H9 (cell line): ENCODE results near the gene KRT77. TPM values are rescaled to one million over a fixed set of nuclear protein-coding genes. Genes with fewer than 3 reads are reported as not detected.

Experiments used
- DNase-seq: peaks from one replicate; pipeline ENCODE4 v3.0.0-alpha.2; 2017
- H2AFZ ChIP-seq: one replicate; pipeline ENCODE4 v1.6.1; 2013; ENCODE audit warnings: mild to moderate bottlenecking, low read length, control low read depth, moderate library complexity
- H2AK5ac ChIP-seq: 2 replicates; pipeline ENCODE4 v1.6.1; 2013; ENCODE audit warnings: low read length, control low read depth, mixed read lengths; ENCODE audit not compliant: insufficient read length
- H2BK120ac ChIP-seq: one replicate; pipeline ENCODE4 v1.6.1; 2013; ENCODE audit warnings: low read depth, mild to moderate bottlenecking, low read length, control low read depth, inconsistent platforms; ENCODE audit not compliant: poor library complexity, severe bottlenecking
- H2BK12ac ChIP-seq: 2 replicates; pipeline ENCODE4 v1.6.1; 2013; ENCODE audit warnings: low read length, control low read depth, mixed read lengths, low read depth; ENCODE audit not compliant: insufficient read length
- H2BK15ac ChIP-seq: 2 replicates; pipeline ENCODE4 v1.6.1; 2013; ENCODE audit warnings: low read depth, low read length, control low read depth
- H2BK20ac ChIP-seq: one replicate; pipeline ENCODE4 v1.6.1; 2013; ENCODE audit warnings: low read depth, mild to moderate bottlenecking, low read length, control low read depth, inconsistent platforms; ENCODE audit not compliant: poor library complexity, severe bottlenecking
- H2BK5ac ChIP-seq: 2 replicates; pipeline ENCODE4 v1.6.1; 2013; ENCODE audit warnings: low read length, control low read depth, mixed read lengths; ENCODE audit not compliant: insufficient read length
- H3K14ac ChIP-seq: 2 replicates; pipeline ENCODE4 v1.6.1; 2013; ENCODE audit warnings: low read length, control low read depth; ENCODE audit not compliant: insufficient read depth
- H3K18ac ChIP-seq: 2 replicates; pipeline ENCODE4 v1.6.1; 2013; ENCODE audit warnings: low read depth, mild to moderate bottlenecking, mixed read lengths, low read length, control low read depth; ENCODE audit not compliant: insufficient read length
- H3K23ac ChIP-seq: 2 replicates; pipeline ENCODE4 v1.6.1; 2013; ENCODE audit warnings: low read length, control low read depth, mixed read lengths, low read depth; ENCODE audit not compliant: insufficient read length
- H3K23me2 ChIP-seq: 2 replicates; pipeline ENCODE4 v1.6.1; 2013; ENCODE audit warnings: low read depth, mild to moderate bottlenecking, mixed read lengths, low read length, control low read depth; ENCODE audit not compliant: insufficient read length, poor library complexity, severe bottlenecking
- H3K27ac ChIP-seq: 2 replicates; pipeline ENCODE4 v1.5.1; 2013; ENCODE audit warnings: low read length, control low read depth, mixed read lengths, low read depth; ENCODE audit not compliant: insufficient read length
- H3K27me3 ChIP-seq: 2 replicates; pipeline ENCODE4 v1.6.1; 2013; ENCODE audit warnings: low read length, control low read depth, inconsistent platforms; ENCODE audit not compliant: insufficient read depth
- H3K4ac ChIP-seq: 2 replicates; pipeline ENCODE4 v1.6.1; 2013; ENCODE audit warnings: low read depth, mild to moderate bottlenecking, control low read depth, inconsistent platforms, low read length, moderate library complexity
- H3K4me1 ChIP-seq: 2 replicates; pipeline ENCODE4 v1.6.1; 2013; ENCODE audit warnings: low read length, control low read depth, inconsistent platforms; ENCODE audit not compliant: insufficient read depth
- H3K4me2 ChIP-seq: 2 replicates; pipeline ENCODE4 v1.6.1; 2013; ENCODE audit warnings: low read length, control low read depth, mixed read lengths; ENCODE audit not compliant: insufficient read length, insufficient read depth
- H3K56ac ChIP-seq: 2 replicates; pipeline ENCODE4 v1.6.1; 2013; ENCODE audit warnings: low read depth, mild to moderate bottlenecking, mixed read lengths, low read length, control low read depth; ENCODE audit not compliant: insufficient read length
- H3K79me1 ChIP-seq: 2 replicates; pipeline ENCODE4 v1.6.1; 2013; ENCODE audit warnings: low read depth, mild to moderate bottlenecking, moderate library complexity, low read length, control low read depth, inconsistent platforms; ENCODE audit not compliant: insufficient read depth, poor library complexity, severe bottlenecking
- H3K79me2 ChIP-seq: 2 replicates; pipeline ENCODE4 v1.6.1; 2013; ENCODE audit warnings: low read length, control low read depth, inconsistent platforms; ENCODE audit not compliant: insufficient read depth
- H3K9ac ChIP-seq: 2 replicates; pipeline ENCODE4 v1.6.1; 2013; ENCODE audit warnings: low read length, control low read depth, mixed read lengths; ENCODE audit not compliant: insufficient read length; ENCODE audit errors: extremely low read depth
- H3K9me3 ChIP-seq: one replicate; pipeline ENCODE4 v1.6.1; 2013; ENCODE audit warnings: low read depth, low read length, inconsistent platforms; ENCODE audit not compliant: control insufficient read depth
- H3T11ph ChIP-seq: one replicate; pipeline ENCODE4 v1.6.1; 2013; ENCODE audit warnings: mild to moderate bottlenecking, low read length, control low read depth, inconsistent platforms
- H4K20me1 ChIP-seq: one replicate; pipeline ENCODE4 v1.6.1; 2013; ENCODE audit not compliant: control insufficient read depth, insufficient read length, insufficient read depth
- H4K5ac ChIP-seq: 2 replicates; pipeline ENCODE4 v1.6.1; 2013; ENCODE audit warnings: low read depth, mild to moderate bottlenecking, mixed read lengths, low read length, control low read depth; ENCODE audit not compliant: insufficient read length
- H4K8ac ChIP-seq: replicated peaks from 2 replicates; pipeline ENCODE4 v1.6.1; 2013; ENCODE audit warnings: low read length, control low read depth, mixed read lengths, low read depth; ENCODE audit not compliant: insufficient read length
- H4K91ac ChIP-seq: 2 replicates; pipeline ENCODE4 v1.6.1; 2013; ENCODE audit warnings: low read depth, mild to moderate bottlenecking, moderate library complexity, mixed read lengths, low read length, control low read depth; ENCODE audit not compliant: insufficient read length
- H3K27ac Mint-ChIP-seq, 3 experiments: 2 replicates in 2 of 3; 3 replicates in 1 of 3; pipeline ENCODE4 v1.8.0; 2020 to 2021; ENCODE audit warnings: mixed read lengths in 3 of 3, mild to moderate bottlenecking in 1 of 3, moderate library complexity in 1 of 3
- H3K27me3 Mint-ChIP-seq: 2 replicates; pipeline ENCODE4 v1.8.0; 2021; ENCODE audit warnings: low read depth, mild to moderate bottlenecking, moderate library complexity, mixed read lengths
- H3K36me3 Mint-ChIP-seq, 3 experiments: 2 replicates in 2 of 3; 3 replicates in 1 of 3; pipeline ENCODE4 v1.8.0; 2020 to 2021; ENCODE audit warnings: low read depth in 3 of 3, mixed read lengths in 3 of 3; ENCODE audit not compliant: insufficient read depth in 1 of 3
- H3K4me1 Mint-ChIP-seq, 2 experiments: 2 replicates each; pipeline ENCODE4 v1.8.0; 2020; ENCODE audit warnings: mixed read lengths in 2 of 2
- H3K4me3 Mint-ChIP-seq, 2 experiments: 2 replicates in 1 of 2; 3 replicates in 1 of 2; pipeline ENCODE4 v1.8.0; 2020 to 2021; ENCODE audit warnings: mild to moderate bottlenecking in 2 of 2, mixed read lengths in 2 of 2, moderate library complexity in 1 of 2
- H3K9me3 Mint-ChIP-seq, 2 experiments: 2 replicates in 1 of 2; 3 replicates in 1 of 2; pipeline ENCODE4 v1.8.0; 2020; ENCODE audit warnings: mild to moderate bottlenecking in 2 of 2, mixed read lengths in 2 of 2, moderate library complexity in 1 of 2
- total RNA-seq: library from RNA; stranded (reverse); gene quantifications from 2 replicates; pipeline ENCODE4 v1.2.1, GENCODE V29; 2021
- TF ChIP-seq, protein P1 (sequence below): fragments of 200-600 bp; sonication (generic); conservative IDR thresholded peaks from 3 replicates; pipeline ENCODE4 v1.8.0; 2021; ENCODE audit warnings: antibody characterized with exemption, mild to moderate bottlenecking

The KRT77 gene
- total RNA-seq, 1 experiment from 2014 or later = not detected

- H3T11ph ChIP-seq = no peak overlapping the region
- H2BK120ac ChIP-seq = no peak overlapping the region
- no peak overlapping the region for H3K14ac ChIP-seq
- H3K18ac ChIP-seq = no peak overlapping the region
- H2BK20ac ChIP-seq = no peak overlapping the region
- no peak overlapping the region for H3K4ac ChIP-seq
- H3K36me3 Mint-ChIP-seq = no peaks in the 10 kb centered on the region
- H2BK12ac ChIP-seq = no peak overlapping the region
- TF ChIP-seq, protein P1, sequence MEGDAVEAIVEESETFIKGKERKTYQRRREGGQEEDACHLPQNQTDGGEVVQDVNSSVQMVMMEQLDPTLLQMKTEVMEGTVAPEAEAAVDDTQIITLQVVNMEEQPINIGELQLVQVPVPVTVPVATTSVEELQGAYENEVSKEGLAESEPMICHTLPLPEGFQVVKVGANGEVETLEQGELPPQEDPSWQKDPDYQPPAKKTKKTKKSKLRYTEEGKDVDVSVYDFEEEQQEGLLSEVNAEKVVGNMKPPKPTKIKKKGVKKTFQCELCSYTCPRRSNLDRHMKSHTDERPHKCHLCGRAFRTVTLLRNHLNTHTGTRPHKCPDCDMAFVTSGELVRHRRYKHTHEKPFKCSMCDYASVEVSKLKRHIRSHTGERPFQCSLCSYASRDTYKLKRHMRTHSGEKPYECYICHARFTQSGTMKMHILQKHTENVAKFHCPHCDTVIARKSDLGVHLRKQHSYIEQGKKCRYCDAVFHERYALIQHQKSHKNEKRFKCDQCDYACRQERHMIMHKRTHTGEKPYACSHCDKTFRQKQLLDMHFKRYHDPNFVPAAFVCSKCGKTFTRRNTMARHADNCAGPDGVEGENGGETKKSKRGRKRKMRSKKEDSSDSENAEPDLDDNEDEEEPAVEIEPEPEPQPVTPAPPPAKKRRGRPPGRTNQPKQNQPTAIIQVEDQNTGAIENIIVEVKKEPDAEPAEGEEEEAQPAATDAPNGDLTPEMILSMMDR = no peak
- no peak overlapping the region for H3K4me3 Mint-ChIP-seq
- H3K4me1 Mint-ChIP-seq = peaks cover 4% of the 10 kb centered on the region in 2 experiments; a peak in 3 of 4 replicates
- no peak overlapping the region for H4K8ac ChIP-seq
- H2BK15ac ChIP-seq = no peak overlapping the region
- H3K23ac ChIP-seq = no peak overlapping the region
- H4K91ac ChIP-seq = no peak overlapping the region
- H3K79me1 ChIP-seq = no peaks in the 10 kb centered on the region
- no peaks in the 10 kb centered on the region for H3K27me3 ChIP-seq
- DNase-seq = no peak
- no peaks in the 10 kb centered on the region for H3K23me2 ChIP-seq
- no peak overlapping the region for H4K5ac ChIP-seq
- H3K9ac ChIP-seq = no peak overlapping the region
- H4K20me1 ChIP-seq = no peaks in the 10 kb centered on the region
- no peak overlapping the region for H2BK5ac ChIP-seq
- no peaks in the 10 kb centered on the region for H3K79me2 ChIP-seq
- H2AK5ac ChIP-seq = no peak overlapping the region
- H3K56ac ChIP-seq = no peak overlapping the region
- H3K27me3 Mint-ChIP-seq = peaks cover 53% of the 10 kb centered on the region
- no peaks in the 10 kb centered on the region for H3K9me3 Mint-ChIP-seq
- no peaks in the 10 kb centered on the region for H3K4me1 ChIP-seq
- no peaks in the 10 kb centered on the region for H3K9me3 ChIP-seq
- H3K27ac ChIP-seq = no peak overlapping the region
- no peak overlapping the region for H3K4me2 ChIP-seq
- no peak overlapping the region for H3K27ac Mint-ChIP-seq
- no peak overlapping the region for H2AFZ ChIP-seq
Observed at GRCh38 chr12:52740584-52740983, 37.3 kb upstream of the KRT77 start.
